Measurements from ENCODE around the gene TAL1. TPM values are rescaled to one million over a fixed set of nuclear protein-coding genes. Genes with fewer than 3 reads are reported as not detected.

TAL1 gene
- total RNA-seq, 1 donor from 2014 or later = not detected

DNA sequence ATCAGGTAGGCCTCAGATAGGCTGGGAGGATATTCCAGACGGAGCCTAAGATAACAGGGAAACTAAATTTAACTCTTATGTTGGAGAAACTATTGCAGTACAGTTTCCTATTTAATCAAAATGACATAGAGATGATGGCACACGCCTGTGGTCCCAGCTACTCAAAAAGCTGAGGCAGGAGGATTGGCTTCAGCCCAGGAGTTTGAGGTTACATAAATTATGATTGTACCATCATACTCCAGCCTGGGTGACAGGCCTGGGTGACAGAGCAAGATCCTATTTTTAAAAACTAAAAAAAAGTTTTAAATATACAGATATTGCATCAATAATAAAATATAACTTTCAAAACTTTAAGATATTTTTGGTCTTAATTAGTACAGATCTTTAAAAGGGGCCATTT lies 25.2 kb upstream of the TAL1 start:
- no peaks in the 10 kb centered on the region for H3K36me3 Mint-ChIP-seq (ENCODE audit: unreplicated experiment)
- no peaks in the 10 kb centered on the region for H3K27me3 Mint-ChIP-seq (ENCODE audit: unreplicated experiment)
- no peaks in the 10 kb centered on the region for H3K9me3 Mint-ChIP-seq (ENCODE audit: unreplicated experiment)
- H3K4me3 Mint-ChIP-seq (ENCODE audit: unreplicated experiment) = no peak overlapping the region
- no peak for DNase-seq (ENCODE audit: extremely low spot score, unreplicated experiment)
- TF ChIP-seq, protein P1, sequence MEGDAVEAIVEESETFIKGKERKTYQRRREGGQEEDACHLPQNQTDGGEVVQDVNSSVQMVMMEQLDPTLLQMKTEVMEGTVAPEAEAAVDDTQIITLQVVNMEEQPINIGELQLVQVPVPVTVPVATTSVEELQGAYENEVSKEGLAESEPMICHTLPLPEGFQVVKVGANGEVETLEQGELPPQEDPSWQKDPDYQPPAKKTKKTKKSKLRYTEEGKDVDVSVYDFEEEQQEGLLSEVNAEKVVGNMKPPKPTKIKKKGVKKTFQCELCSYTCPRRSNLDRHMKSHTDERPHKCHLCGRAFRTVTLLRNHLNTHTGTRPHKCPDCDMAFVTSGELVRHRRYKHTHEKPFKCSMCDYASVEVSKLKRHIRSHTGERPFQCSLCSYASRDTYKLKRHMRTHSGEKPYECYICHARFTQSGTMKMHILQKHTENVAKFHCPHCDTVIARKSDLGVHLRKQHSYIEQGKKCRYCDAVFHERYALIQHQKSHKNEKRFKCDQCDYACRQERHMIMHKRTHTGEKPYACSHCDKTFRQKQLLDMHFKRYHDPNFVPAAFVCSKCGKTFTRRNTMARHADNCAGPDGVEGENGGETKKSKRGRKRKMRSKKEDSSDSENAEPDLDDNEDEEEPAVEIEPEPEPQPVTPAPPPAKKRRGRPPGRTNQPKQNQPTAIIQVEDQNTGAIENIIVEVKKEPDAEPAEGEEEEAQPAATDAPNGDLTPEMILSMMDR (IDR thresholded peaks at IDR 0.05) = no peak
- H3K4me1 Mint-ChIP-seq (ENCODE audit: unreplicated experiment) = no peaks in the 10 kb centered on the region
- H3K27ac Mint-ChIP-seq (ENCODE audit: unreplicated experiment) = no peak overlapping the region

DNA sequence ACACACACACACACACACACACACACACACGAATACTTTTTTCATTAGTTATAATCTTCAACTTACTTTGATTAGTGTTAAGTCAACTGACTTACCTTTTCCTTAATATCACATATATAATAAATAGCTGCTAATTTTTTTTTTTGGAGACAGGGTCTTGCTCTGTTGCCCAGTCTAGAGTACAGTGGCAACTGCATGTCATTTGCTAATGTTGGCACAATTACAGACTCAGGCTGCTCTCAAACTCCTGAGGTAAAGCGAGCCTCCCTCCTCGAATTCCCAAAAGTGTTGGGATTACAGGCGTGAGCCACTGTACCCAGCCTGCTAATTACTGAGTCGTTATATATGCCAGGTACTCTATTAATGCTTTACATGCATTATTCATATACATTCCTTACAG lies 20.8 kb upstream of the TAL1 start:
- DNase-seq (ENCODE audit: extremely low spot score, unreplicated experiment) = no peak
- peaks cover 7% of the 10 kb centered on the region for H3K36me3 Mint-ChIP-seq (ENCODE audit: unreplicated experiment)
- no peaks in the 10 kb centered on the region for H3K27me3 Mint-ChIP-seq (ENCODE audit: unreplicated experiment)
- H3K9me3 Mint-ChIP-seq (ENCODE audit: unreplicated experiment) = no peaks in the 10 kb centered on the region
- H3K4me3 Mint-ChIP-seq (ENCODE audit: unreplicated experiment) = no peak overlapping the region
- TF ChIP-seq, protein P1 (IDR thresholded peaks at IDR 0.05) = no peak
- no peaks in the 10 kb centered on the region for H3K4me1 Mint-ChIP-seq (ENCODE audit: unreplicated experiment)
- H3K27ac Mint-ChIP-seq (ENCODE audit: unreplicated experiment) = no peak overlapping the region

DNA sequence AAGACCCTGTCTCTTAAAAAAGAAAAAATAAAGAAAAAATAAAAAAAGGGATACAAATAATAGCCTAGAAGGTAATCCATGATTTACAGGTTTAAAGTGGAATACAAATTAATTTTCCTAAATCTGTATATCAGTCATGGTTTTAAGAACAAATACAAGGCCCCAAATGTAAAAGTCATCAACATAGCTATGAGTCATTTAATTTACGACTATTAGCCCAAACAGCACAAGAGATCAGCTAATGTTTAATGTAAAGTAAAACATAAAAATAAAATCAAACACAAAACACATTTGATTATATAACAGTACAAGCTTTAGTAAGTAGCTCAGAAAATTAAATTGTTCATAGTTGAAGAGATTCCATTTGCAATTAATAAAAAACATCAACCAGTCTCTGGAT lies 20.3 kb upstream of the TAL1 start:
- DNase-seq (ENCODE audit: extremely low spot score, unreplicated experiment) = no peak
- Mint-ChIP-seq H3K4me3 (ENCODE audit: unreplicated experiment) (no peak overlapping the region), H3K9me3 (ENCODE audit: unreplicated experiment) (no peaks in the 10 kb centered on the region), H3K27ac (ENCODE audit: unreplicated experiment) (no peak overlapping the region), H3K36me3 (ENCODE audit: unreplicated experiment) (peaks cover 7% of the 10 kb centered on the region), H3K4me1 (ENCODE audit: unreplicated experiment) (no peaks in the 10 kb centered on the region), H3K27me3 (ENCODE audit: unreplicated experiment) (no peaks in the 10 kb centered on the region)
- TF ChIP-seq, protein P1 (IDR thresholded peaks at IDR 0.05) = no peak

DNA sequence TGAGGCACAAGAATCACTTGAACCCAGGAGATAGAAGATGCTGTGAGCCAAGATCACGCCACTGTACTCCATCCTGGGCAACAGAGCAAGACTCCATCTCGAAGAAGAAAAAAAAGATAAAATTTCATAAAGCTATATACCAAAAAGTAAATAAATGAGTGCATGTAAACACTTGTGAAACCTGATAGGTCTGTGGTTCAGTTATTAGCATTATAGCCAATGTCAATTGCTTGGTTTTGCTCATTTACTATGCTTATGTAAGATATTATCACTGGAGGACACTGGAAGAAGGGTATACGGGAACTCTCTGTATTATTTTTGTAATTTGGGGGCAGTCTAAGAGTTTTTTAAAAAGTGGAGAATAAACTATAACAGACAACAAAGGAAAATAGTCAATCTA lies 17.7 kb upstream of the TAL1 start:
- H3K27ac Mint-ChIP-seq (ENCODE audit: unreplicated experiment) = no peak overlapping the region
- no peaks in the 10 kb centered on the region for H3K4me1 Mint-ChIP-seq (ENCODE audit: unreplicated experiment)
- no peak for DNase-seq (ENCODE audit: extremely low spot score, unreplicated experiment)
- TF ChIP-seq, protein P1 (IDR thresholded peaks at IDR 0.05) = no peak
- no peaks in the 10 kb centered on the region for H3K9me3 Mint-ChIP-seq (ENCODE audit: unreplicated experiment)
- H3K4me3 Mint-ChIP-seq (ENCODE audit: unreplicated experiment) = no peak overlapping the region
- peaks cover 7% of the 10 kb centered on the region for H3K36me3 Mint-ChIP-seq (ENCODE audit: unreplicated experiment)
- H3K27me3 Mint-ChIP-seq (ENCODE audit: unreplicated experiment) = peaks cover 12% of the 10 kb centered on the region

DNA sequence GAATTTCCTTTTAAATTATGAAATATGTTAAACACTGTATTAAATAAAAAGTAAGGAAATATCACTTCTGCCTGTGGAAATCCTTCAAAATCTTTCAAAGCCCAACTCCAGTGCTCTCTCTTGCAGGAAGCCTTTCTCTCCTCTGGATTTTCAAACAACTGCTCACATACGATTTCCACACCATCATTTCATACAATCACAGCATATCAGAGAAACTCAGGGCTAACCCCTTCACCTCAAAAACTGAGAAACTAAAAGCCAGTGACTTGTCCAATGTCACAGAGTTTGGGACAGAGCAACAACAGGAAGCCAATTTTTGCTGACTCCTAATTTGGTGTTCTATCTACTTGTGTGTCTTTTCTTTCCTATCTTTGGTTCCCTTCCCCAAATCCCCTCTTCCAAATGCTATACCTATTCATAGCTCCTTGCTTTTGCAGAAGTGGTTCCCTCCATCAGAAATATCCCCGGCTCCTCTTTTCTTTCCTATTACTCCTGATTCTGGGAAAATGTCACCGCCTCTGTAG lies 12.4 kb upstream of the TAL1 start:
- Mint-ChIP-seq H3K9me3 (ENCODE audit: unreplicated experiment) (no peaks in the 10 kb centered on the region), H3K27me3 (ENCODE audit: unreplicated experiment) (peaks cover 41% of the 10 kb centered on the region), H3K36me3 (ENCODE audit: unreplicated experiment) (peaks cover 2% of the 10 kb centered on the region), H3K4me3 (ENCODE audit: unreplicated experiment) (no peak overlapping the region), H3K4me1 (ENCODE audit: unreplicated experiment) (no peaks in the 10 kb centered on the region), H3K27ac (ENCODE audit: unreplicated experiment) (no peak overlapping the region)
- TF ChIP-seq, protein P1 (IDR thresholded peaks at IDR 0.05) = no peak
- DNase-seq (ENCODE audit: extremely low spot score, unreplicated experiment) = no peak
